HG03097 (cell line): ENCODE results near the gene RPS6KL1.

Experiments used
- ATAC-seq: cut with Tn5 transposase; IDR thresholded peaks from one replicate; pipeline ENCODE4 v1.9.1; 2021; ENCODE audit not compliant: unreplicated experiment, low FRiP score

RPS6KL1 gene

GRCh38 chr14:74896400-74896799 is 26.7 kb downstream of the RPS6KL1 start:
- no peak for ATAC-seq

- peak; percentile 45 for ATAC-seq
Measured at GRCh38 chr14:74893614-74894091, 29.4 kb downstream of the RPS6KL1 start.

- ATAC-seq = no peak
Measured at GRCh38 chr14:74892745-74893144, 30.3 kb downstream of the RPS6KL1 start.

GRCh38 chr14:74891870-74892269 is 31.2 kb downstream of the RPS6KL1 start:
- ATAC-seq = no peak

- no peak for ATAC-seq
Measured at GRCh38 chr14:74890262-74890661, 32.8 kb downstream of the RPS6KL1 start.

GRCh38 chr14:74888164-74889158 is 34.6 kb downstream of the RPS6KL1 start:
- ATAC-seq = no peak

GRCh38 chr14:74886001-74886400 is 37.1 kb downstream of the RPS6KL1 start:
- no peak for ATAC-seq

- ATAC-seq = peak; percentile 30
Measured at GRCh38 chr14:74882103-74882920, 40.7 kb downstream of the RPS6KL1 start.

- ATAC-seq = peak; percentile 80
Measured at GRCh38 chr14:74881431-74882102, 41.5 kb downstream of the RPS6KL1 start, which contains the start of gene DLST. Gene DLST, plus strand, starts transcription at chr14:74881916. Its CDS starts 38 bp downstream, at chr14:74881954.

- ATAC-seq = no peak
Measured at GRCh38 chr14:74879427-74880182, 43.5 kb downstream of the RPS6KL1 start.

- no peak for ATAC-seq
Measured at GRCh38 chr14:74875941-74876913, 46.8 kb downstream of the RPS6KL1 start, which contains the start of gene PROX2. Gene PROX2, minus strand, starts transcription at chr14:74876145. Its CDS starts 12,311 bp downstream, at chr14:74863834.

- ATAC-seq = no peak
Measured at GRCh38 chr14:74875204-74875603, 47.9 kb downstream of the RPS6KL1 start.

- ATAC-seq = no peak
Measured at GRCh38 chr14:74871819-74872218, 51.2 kb downstream of the RPS6KL1 start.

- ATAC-seq = no peak
Measured at GRCh38 chr14:74868739-74869138, 54.3 kb downstream of the RPS6KL1 start.

- no peak for ATAC-seq
Measured at GRCh38 chr14:74867673-74868072, 55.4 kb downstream of the RPS6KL1 start.

- ATAC-seq = no peak
Measured at GRCh38 chr14:74866708-74867389, 56.2 kb downstream of the RPS6KL1 start.

- no peak for ATAC-seq
Measured at GRCh38 chr14:74865156-74865555, 57.9 kb downstream of the RPS6KL1 start.

- ATAC-seq = no peak
Measured at GRCh38 chr14:74864198-74864597, 58.9 kb downstream of the RPS6KL1 start.
